HL-60 (cell line): ENCODE measurements around the gene UPP1.

Source experiments
- POLR2AphosphoS5 ChIP-seq: IDR thresholded peaks from 2 replicates; pipeline ENCODE4 v1.6.1; 2012; ENCODE audit warnings: low read depth
- TF ChIP-seq, protein P1 (sequence below): IDR thresholded peaks from one replicate; pipeline ENCODE4 v1.5.1; 2011; ENCODE audit warnings: low read length, control low read depth, inconsistent platforms; ENCODE audit not compliant: insufficient read depth
- TF ChIP-seq, protein P2 (sequence below): IDR thresholded peaks from 2 replicates; pipeline ENCODE4 v1.6.1; 2012; ENCODE audit warnings: low read depth; ENCODE audit not compliant: insufficient replicate concordance

DNA sequence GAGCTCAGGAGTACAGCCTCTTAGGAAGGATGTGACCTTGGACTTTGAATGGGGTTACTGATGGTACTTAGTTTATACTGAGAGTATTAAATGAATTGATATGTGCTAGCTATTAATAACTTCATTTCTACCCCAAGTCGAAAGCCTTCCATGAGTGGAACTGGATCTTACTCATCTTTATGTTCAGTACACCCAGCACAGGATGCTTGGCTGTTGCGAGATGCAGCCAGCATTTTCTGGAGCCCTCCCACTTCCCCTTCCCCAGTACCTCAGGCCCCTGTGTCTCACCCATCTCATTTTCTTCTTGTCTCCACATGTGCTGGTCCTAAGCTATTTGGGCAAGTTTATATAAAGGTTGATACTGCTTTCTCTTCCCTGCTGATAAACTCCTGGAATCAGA lies 7.2 kb downstream of the UPP1 start:
- TF ChIP-seq, protein P1, sequence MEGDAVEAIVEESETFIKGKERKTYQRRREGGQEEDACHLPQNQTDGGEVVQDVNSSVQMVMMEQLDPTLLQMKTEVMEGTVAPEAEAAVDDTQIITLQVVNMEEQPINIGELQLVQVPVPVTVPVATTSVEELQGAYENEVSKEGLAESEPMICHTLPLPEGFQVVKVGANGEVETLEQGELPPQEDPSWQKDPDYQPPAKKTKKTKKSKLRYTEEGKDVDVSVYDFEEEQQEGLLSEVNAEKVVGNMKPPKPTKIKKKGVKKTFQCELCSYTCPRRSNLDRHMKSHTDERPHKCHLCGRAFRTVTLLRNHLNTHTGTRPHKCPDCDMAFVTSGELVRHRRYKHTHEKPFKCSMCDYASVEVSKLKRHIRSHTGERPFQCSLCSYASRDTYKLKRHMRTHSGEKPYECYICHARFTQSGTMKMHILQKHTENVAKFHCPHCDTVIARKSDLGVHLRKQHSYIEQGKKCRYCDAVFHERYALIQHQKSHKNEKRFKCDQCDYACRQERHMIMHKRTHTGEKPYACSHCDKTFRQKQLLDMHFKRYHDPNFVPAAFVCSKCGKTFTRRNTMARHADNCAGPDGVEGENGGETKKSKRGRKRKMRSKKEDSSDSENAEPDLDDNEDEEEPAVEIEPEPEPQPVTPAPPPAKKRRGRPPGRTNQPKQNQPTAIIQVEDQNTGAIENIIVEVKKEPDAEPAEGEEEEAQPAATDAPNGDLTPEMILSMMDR, result no peak
- TF ChIP-seq, protein P2, sequence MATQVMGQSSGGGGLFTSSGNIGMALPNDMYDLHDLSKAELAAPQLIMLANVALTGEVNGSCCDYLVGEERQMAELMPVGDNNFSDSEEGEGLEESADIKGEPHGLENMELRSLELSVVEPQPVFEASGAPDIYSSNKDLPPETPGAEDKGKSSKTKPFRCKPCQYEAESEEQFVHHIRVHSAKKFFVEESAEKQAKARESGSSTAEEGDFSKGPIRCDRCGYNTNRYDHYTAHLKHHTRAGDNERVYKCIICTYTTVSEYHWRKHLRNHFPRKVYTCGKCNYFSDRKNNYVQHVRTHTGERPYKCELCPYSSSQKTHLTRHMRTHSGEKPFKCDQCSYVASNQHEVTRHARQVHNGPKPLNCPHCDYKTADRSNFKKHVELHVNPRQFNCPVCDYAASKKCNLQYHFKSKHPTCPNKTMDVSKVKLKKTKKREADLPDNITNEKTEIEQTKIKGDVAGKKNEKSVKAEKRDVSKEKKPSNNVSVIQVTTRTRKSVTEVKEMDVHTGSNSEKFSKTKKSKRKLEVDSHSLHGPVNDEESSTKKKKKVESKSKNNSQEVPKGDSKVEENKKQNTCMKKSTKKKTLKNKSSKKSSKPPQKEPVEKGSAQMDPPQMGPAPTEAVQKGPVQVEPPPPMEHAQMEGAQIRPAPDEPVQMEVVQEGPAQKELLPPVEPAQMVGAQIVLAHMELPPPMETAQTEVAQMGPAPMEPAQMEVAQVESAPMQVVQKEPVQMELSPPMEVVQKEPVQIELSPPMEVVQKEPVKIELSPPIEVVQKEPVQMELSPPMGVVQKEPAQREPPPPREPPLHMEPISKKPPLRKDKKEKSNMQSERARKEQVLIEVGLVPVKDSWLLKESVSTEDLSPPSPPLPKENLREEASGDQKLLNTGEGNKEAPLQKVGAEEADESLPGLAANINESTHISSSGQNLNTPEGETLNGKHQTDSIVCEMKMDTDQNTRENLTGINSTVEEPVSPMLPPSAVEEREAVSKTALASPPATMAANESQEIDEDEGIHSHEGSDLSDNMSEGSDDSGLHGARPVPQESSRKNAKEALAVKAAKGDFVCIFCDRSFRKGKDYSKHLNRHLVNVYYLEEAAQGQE, result no peak
- no peak for TF ChIP-seq POLR2AphosphoS5
